CD4-positive, alpha-beta T cell treated with Interleukin-15 for 1 hour (primary cell): ENCODE data around the gene APPL1.
"Not testable (repeated sequence)": the region's sequence is repeated elsewhere in the genome, so short reads cannot be mapped to it uniquely, and the experiment has no call there.

Experiments
- DNase-seq: peaks from one replicate; pipeline ENCODE4 v3.0.0-alpha.2; 2020

APPL1 gene

GRCh38 chr3:57274845-57275244 is 47.3 kb downstream of the APPL1 start:
- DNase-seq = no peak

GRCh38 chr3:57275393-57275792 is 47.9 kb downstream of the APPL1 start:
- DNase-seq = no peak

- DNase-seq = no peak
These were observed 50.7 kb downstream of the APPL1 start for GRCh38 chr3:57278237-57278636.

GRCh38 chr3:57279685-57280084 is 52.2 kb downstream of the APPL1 start:
- no peak for DNase-seq

GRCh38 chr3:57281715-57282114 is 54.2 kb downstream of the APPL1 start:
- no peak for DNase-seq

- no peak for DNase-seq
These were observed 55.8 kb downstream of the APPL1 start for GRCh38 chr3:57283334-57283733.

GRCh38 chr3:57287205-57287604 is 59.7 kb downstream of the APPL1 start:
- no peak for DNase-seq

GRCh38 chr3:57288403-57288802 is 60.9 kb downstream of the APPL1 start:
- no peak for DNase-seq

- no peak for DNase-seq
These were observed 64.8 kb downstream of the APPL1 start, which contains the start of gene ASB14 for GRCh38 chr3:57292159-57292896. Gene ASB14, minus strand, starts transcription at chr3:57292685. Its CDS starts 652 bp downstream, at chr3:57292033.

- DNase-seq = no peak
These were observed 65.5 kb downstream of the APPL1 start for GRCh38 chr3:57292897-57293526.

GRCh38 chr3:57298041-57298440 is 70.5 kb downstream of the APPL1 start:
- no peak for DNase-seq

GRCh38 chr3:57303520-57303919 is 76.0 kb downstream of the APPL1 start:
- DNase-seq = not testable (repeated sequence)

- DNase-seq = no peak
These were observed 82.3 kb downstream of the APPL1 start for GRCh38 chr3:57309769-57310360.

- no peak for DNase-seq
These were observed 86.7 kb downstream of the APPL1 start for GRCh38 chr3:57314204-57314603.
